Measurements from ENCODE around the gene PTPRD.

DNA sequence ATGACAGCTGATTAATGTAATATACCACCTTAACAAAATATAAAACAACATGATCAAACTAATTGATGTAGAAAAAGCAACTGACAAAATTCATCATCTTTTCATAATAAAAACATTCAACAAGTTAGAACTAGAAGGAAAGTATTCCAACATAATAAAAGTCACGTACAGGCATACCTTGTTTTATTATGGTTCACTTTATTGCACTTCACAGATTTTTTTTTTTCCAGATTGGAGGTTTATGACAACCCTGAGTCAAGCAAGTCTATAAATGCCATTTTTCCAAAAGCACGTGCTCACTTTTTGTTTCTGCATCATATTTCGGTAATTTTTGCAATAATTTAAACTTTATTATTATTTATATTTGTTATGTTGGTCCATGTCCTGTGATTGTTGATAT lies 1120.3 kb downstream of the PTPRD start:
- TF ChIP-seq CTCF (IDR thresholded peaks at IDR 0.05) (no peak), POLR2A (IDR thresholded peaks at IDR 0.05) (no peak)
